ENCODE data around the gene ZSWIM6.

The ZSWIM6 gene

DNA sequence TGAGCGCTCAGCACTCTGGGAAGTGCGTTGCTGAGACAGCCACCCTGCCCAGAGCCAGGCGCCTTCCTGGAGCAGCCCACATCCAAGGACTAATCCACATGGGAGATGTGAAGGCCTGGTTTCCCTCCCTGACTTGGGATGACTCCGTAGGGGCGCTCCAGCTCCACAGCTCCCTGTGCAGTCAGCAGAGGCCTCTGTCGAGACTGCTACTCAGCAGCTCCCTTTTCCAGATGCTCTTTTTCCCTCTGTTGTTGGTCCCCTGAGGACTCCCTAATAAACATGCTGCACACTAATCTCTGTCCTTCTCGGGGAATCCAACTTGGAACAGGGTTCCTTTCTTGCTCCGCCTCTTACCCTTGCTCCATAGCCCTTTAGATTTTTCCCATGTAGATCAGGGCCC, 237.3 kb downstream of the ZSWIM6 start:
- POLR2A ChIA-PET = no interaction called here
- Histone ChIP-seq H3K27ac (ENCODE audit: insufficient read depth in 1 of 2, low read depth in 1 of 2, low read length in 2 of 2, poor library complexity in 1 of 2, severe bottlenecking in 2 of 2) (no peak overlapping the region), H3K9me3 (ENCODE audit: control extremely low read depth in 1 of 5, control insufficient read depth in 4 of 5, insufficient read depth in 2 of 5, low read depth in 1 of 5, low read length in 4 of 5) (peaks cover 0 to 3% (median 0%) of the 10 kb centered on the region in 5 experiments), H3K4me1 (ENCODE audit: control extremely low read depth in 1 of 4, control insufficient read depth in 4 of 4, insufficient read depth in 4 of 4, low read length in 3 of 4) (no peaks in the 10 kb centered on the region), H3K27me3 (replicated peaks in 2 of 5; ENCODE audit: control insufficient read depth in 4 of 5, insufficient read depth in 5 of 5, low read length in 4 of 5) (no peaks in the 10 kb centered on the region), H3K4me3 (ENCODE audit: control insufficient read depth in 1 of 7, extremely low read depth in 1 of 7, insufficient read depth in 4 of 7, low read depth in 2 of 7, low read length in 6 of 7) (no peak overlapping the region), H3K36me3 (ENCODE audit: control insufficient read depth in 4 of 4, insufficient read depth in 4 of 4, low read length in 3 of 4) (no peaks in the 10 kb centered on the region)
- WGBS (ENCODE audit: insufficient coverage) = 93% methylated on average over 8 of the region's 8 CpGs
- CTCF ChIA-PET = interaction anchor here (1.0 kb wide), 1 partner anchor 13 kb away, joined by 3 read pairs; no protein-coding TSS in a partner anchor
- no peak for DNase-seq

GRCh38 chr5:61570767-61571166, 238.7 kb downstream of the ZSWIM6 start:
- no peak for DNase-seq
- Histone ChIP-seq H3K27ac (ENCODE audit: insufficient read depth in 1 of 2, low read depth in 1 of 2, low read length in 2 of 2, poor library complexity in 1 of 2, severe bottlenecking in 2 of 2) (no peak overlapping the region), H3K4me3 (ENCODE audit: control insufficient read depth in 1 of 7, extremely low read depth in 1 of 7, insufficient read depth in 4 of 7, low read depth in 2 of 7, low read length in 6 of 7) (no peak overlapping the region), H3K9me3 (ENCODE audit: control extremely low read depth in 1 of 5, control insufficient read depth in 4 of 5, insufficient read depth in 2 of 5, low read depth in 1 of 5, low read length in 4 of 5) (peaks cover 0 to 2% (median 0%) of the 10 kb centered on the region in 5 experiments), H3K27me3 (replicated peaks in 2 of 5; ENCODE audit: control insufficient read depth in 4 of 5, insufficient read depth in 5 of 5, low read length in 4 of 5) (no peaks in the 10 kb centered on the region), H3K36me3 (ENCODE audit: control insufficient read depth in 4 of 4, insufficient read depth in 4 of 4, low read length in 3 of 4) (no peaks in the 10 kb centered on the region), H3K4me1 (ENCODE audit: control extremely low read depth in 1 of 4, control insufficient read depth in 4 of 4, insufficient read depth in 4 of 4, low read length in 3 of 4) (peaks cover 0 to 6% (median 0%) of the 10 kb centered on the region in 4 experiments)
- POLR2A ChIA-PET = no interaction called here
- CTCF ChIA-PET = no interaction called here
- WGBS (ENCODE audit: insufficient coverage) = 91% methylated on average over 5 of the region's 5 CpGs

- 97% methylated on average over 3 of the region's 5 CpGs for WGBS (ENCODE audit: insufficient coverage)
- H3K9me3 ChIP-seq (ENCODE audit: control extremely low read depth in 1 of 5, control insufficient read depth in 4 of 5, insufficient read depth in 2 of 5, low read depth in 1 of 5, low read length in 4 of 5) = no peaks in the 10 kb centered on the region
- no peak for DNase-seq
- H3K27ac ChIP-seq (ENCODE audit: insufficient read depth in 1 of 2, low read depth in 1 of 2, low read length in 2 of 2, poor library complexity in 1 of 2, severe bottlenecking in 2 of 2) = no peak overlapping the region
- ChIA-PET POLR2A (no interaction called here), CTCF (no interaction called here)
- no peaks in the 10 kb centered on the region for H3K27me3 ChIP-seq (replicated peaks in 2 of 5; ENCODE audit: control insufficient read depth in 4 of 5, insufficient read depth in 5 of 5, low read length in 4 of 5)
- H3K4me3 ChIP-seq (ENCODE audit: control insufficient read depth in 1 of 7, extremely low read depth in 1 of 7, insufficient read depth in 4 of 7, low read depth in 2 of 7, low read length in 6 of 7) = no peak overlapping the region
- no peaks in the 10 kb centered on the region for H3K36me3 ChIP-seq (ENCODE audit: control insufficient read depth in 4 of 4, insufficient read depth in 4 of 4, low read length in 3 of 4)
- peaks cover 0 to 6% (median 0%) of the 10 kb centered on the region in 4 experiments for H3K4me1 ChIP-seq (ENCODE audit: control extremely low read depth in 1 of 4, control insufficient read depth in 4 of 4, insufficient read depth in 4 of 4, low read length in 3 of 4)
Measured at GRCh38 chr5:61572959-61573358, 240.9 kb downstream of the ZSWIM6 start.

GRCh38 chr5:61575103-61575502, 243.0 kb downstream of the ZSWIM6 start:
- WGBS (ENCODE audit: insufficient coverage) = 13% methylated on average over 1 of the region's 4 CpGs
- DNase-seq = no peak
- ChIA-PET CTCF (interaction anchor here (1.0 kb wide), 1 partner anchor 19 kb away, joined by 3 read pairs; no protein-coding TSS in a partner anchor), POLR2A (no interaction called here)
- Histone ChIP-seq H3K9me3 (ENCODE audit: control extremely low read depth in 1 of 5, control insufficient read depth in 4 of 5, insufficient read depth in 2 of 5, low read depth in 1 of 5, low read length in 4 of 5) (no peaks in the 10 kb centered on the region), H3K4me3 (ENCODE audit: control insufficient read depth in 1 of 7, extremely low read depth in 1 of 7, insufficient read depth in 4 of 7, low read depth in 2 of 7, low read length in 6 of 7) (no peak overlapping the region), H3K36me3 (ENCODE audit: control insufficient read depth in 4 of 4, insufficient read depth in 4 of 4, low read length in 3 of 4) (no peaks in the 10 kb centered on the region), H3K27ac (ENCODE audit: insufficient read depth in 1 of 2, low read depth in 1 of 2, low read length in 2 of 2, poor library complexity in 1 of 2, severe bottlenecking in 2 of 2) (no peak overlapping the region), H3K4me1 (ENCODE audit: control extremely low read depth in 1 of 4, control insufficient read depth in 4 of 4, insufficient read depth in 4 of 4, low read length in 3 of 4) (peaks cover 0 to 6% (median 0%) of the 10 kb centered on the region in 4 experiments), H3K27me3 (replicated peaks in 2 of 5; ENCODE audit: control insufficient read depth in 4 of 5, insufficient read depth in 5 of 5, low read length in 4 of 5) (no peaks in the 10 kb centered on the region)

- CTCF ChIA-PET = no interaction called here
- H3K36me3 ChIP-seq (ENCODE audit: control insufficient read depth in 4 of 4, insufficient read depth in 4 of 4, low read length in 3 of 4) = no peaks in the 10 kb centered on the region
- H3K27me3 ChIP-seq (replicated peaks in 2 of 5; ENCODE audit: control insufficient read depth in 4 of 5, insufficient read depth in 5 of 5, low read length in 4 of 5) = no peaks in the 10 kb centered on the region
- no peak for DNase-seq
- no peak overlapping the region for H3K4me3 ChIP-seq (ENCODE audit: control insufficient read depth in 1 of 7, extremely low read depth in 1 of 7, insufficient read depth in 4 of 7, low read depth in 2 of 7, low read length in 6 of 7)
- no peak overlapping the region for H3K27ac ChIP-seq (ENCODE audit: insufficient read depth in 1 of 2, low read depth in 1 of 2, low read length in 2 of 2, poor library complexity in 1 of 2, severe bottlenecking in 2 of 2)
- 100% methylated on average over 2 of the region's 6 CpGs for WGBS (ENCODE audit: insufficient coverage)
- peaks cover 0 to 6% (median 0%) of the 10 kb centered on the region in 4 experiments for H3K4me1 ChIP-seq (ENCODE audit: control extremely low read depth in 1 of 4, control insufficient read depth in 4 of 4, insufficient read depth in 4 of 4, low read length in 3 of 4)
- POLR2A ChIA-PET = no interaction called here
- no peaks in the 10 kb centered on the region for H3K9me3 ChIP-seq (ENCODE audit: control extremely low read depth in 1 of 5, control insufficient read depth in 4 of 5, insufficient read depth in 2 of 5, low read depth in 1 of 5, low read length in 4 of 5)
Measured at GRCh38 chr5:61575581-61575980, 243.5 kb downstream of the ZSWIM6 start.

DNA sequence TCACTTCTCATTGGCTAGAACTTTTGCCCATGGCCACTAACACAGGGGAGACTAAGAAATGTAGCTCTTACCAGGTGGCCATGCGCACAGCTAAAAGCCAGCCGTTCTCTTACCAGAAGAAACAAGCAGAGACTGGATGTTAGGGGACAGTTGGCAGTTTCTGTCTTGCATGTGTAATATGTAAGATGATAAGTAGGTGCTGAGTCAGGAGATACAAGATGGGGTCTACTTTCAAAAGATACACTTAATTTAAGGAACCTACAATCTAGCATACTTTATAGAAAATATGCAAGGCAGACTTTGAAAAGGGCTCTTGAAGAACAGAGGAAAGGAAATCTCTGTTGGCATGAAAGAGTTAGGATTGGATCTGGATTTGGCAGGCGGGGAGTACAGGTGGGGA, 244.5 kb downstream of the ZSWIM6 start:
- no peak overlapping the region for H3K4me3 ChIP-seq (ENCODE audit: control insufficient read depth in 1 of 7, extremely low read depth in 1 of 7, insufficient read depth in 4 of 7, low read depth in 2 of 7, low read length in 6 of 7)
- no peaks in the 10 kb centered on the region for H3K9me3 ChIP-seq (ENCODE audit: control extremely low read depth in 1 of 5, control insufficient read depth in 4 of 5, insufficient read depth in 2 of 5, low read depth in 1 of 5, low read length in 4 of 5)
- H3K36me3 ChIP-seq (ENCODE audit: control insufficient read depth in 4 of 4, insufficient read depth in 4 of 4, low read length in 3 of 4) = no peaks in the 10 kb centered on the region
- H3K27ac ChIP-seq (ENCODE audit: insufficient read depth in 1 of 2, low read depth in 1 of 2, low read length in 2 of 2, poor library complexity in 1 of 2, severe bottlenecking in 2 of 2) = no peak overlapping the region
- no peaks in the 10 kb centered on the region for H3K27me3 ChIP-seq (replicated peaks in 2 of 5; ENCODE audit: control insufficient read depth in 4 of 5, insufficient read depth in 5 of 5, low read length in 4 of 5)
- peaks cover 0 to 6% (median 0%) of the 10 kb centered on the region in 4 experiments for H3K4me1 ChIP-seq (ENCODE audit: control extremely low read depth in 1 of 4, control insufficient read depth in 4 of 4, insufficient read depth in 4 of 4, low read length in 3 of 4)
- ChIA-PET CTCF (no interaction called here), POLR2A (no interaction called here)
- 100% methylated on average over 1 of the region's 3 CpGs for WGBS (ENCODE audit: insufficient coverage)
- peak in 2 of 3 donors; percentile 17 to 30 for DNase-seq

GRCh38 chr5:61578858-61579503, 246.9 kb downstream of the ZSWIM6 start:
- CTCF ChIA-PET = no interaction called here
- no peak overlapping the region for H3K27ac ChIP-seq (ENCODE audit: insufficient read depth in 1 of 2, low read depth in 1 of 2, low read length in 2 of 2, poor library complexity in 1 of 2, severe bottlenecking in 2 of 2)
- H3K4me3 ChIP-seq (ENCODE audit: control insufficient read depth in 1 of 7, extremely low read depth in 1 of 7, insufficient read depth in 4 of 7, low read depth in 2 of 7, low read length in 6 of 7) = no peak overlapping the region
- no peaks in the 10 kb centered on the region for H3K27me3 ChIP-seq (replicated peaks in 2 of 5; ENCODE audit: control insufficient read depth in 4 of 5, insufficient read depth in 5 of 5, low read length in 4 of 5)
- DNase-seq = no peak
- POLR2A ChIA-PET = no interaction called here
- H3K4me1 ChIP-seq (ENCODE audit: control extremely low read depth in 1 of 4, control insufficient read depth in 4 of 4, insufficient read depth in 4 of 4, low read length in 3 of 4) = peaks cover 0 to 6% (median 0%) of the 10 kb centered on the region in 4 experiments
- H3K36me3 ChIP-seq (ENCODE audit: control insufficient read depth in 4 of 4, insufficient read depth in 4 of 4, low read length in 3 of 4) = no peaks in the 10 kb centered on the region
- H3K9me3 ChIP-seq (ENCODE audit: control extremely low read depth in 1 of 5, control insufficient read depth in 4 of 5, insufficient read depth in 2 of 5, low read depth in 1 of 5, low read length in 4 of 5) = no peaks in the 10 kb centered on the region
- WGBS (ENCODE audit: insufficient coverage) = 100% methylated on average over 1 of the region's 1 CpG

All from common myeloid progenitor, CD34-positive (primary cell).